ENCODE measurements around the gene CNKSR1.

The CNKSR1 gene

DNA sequence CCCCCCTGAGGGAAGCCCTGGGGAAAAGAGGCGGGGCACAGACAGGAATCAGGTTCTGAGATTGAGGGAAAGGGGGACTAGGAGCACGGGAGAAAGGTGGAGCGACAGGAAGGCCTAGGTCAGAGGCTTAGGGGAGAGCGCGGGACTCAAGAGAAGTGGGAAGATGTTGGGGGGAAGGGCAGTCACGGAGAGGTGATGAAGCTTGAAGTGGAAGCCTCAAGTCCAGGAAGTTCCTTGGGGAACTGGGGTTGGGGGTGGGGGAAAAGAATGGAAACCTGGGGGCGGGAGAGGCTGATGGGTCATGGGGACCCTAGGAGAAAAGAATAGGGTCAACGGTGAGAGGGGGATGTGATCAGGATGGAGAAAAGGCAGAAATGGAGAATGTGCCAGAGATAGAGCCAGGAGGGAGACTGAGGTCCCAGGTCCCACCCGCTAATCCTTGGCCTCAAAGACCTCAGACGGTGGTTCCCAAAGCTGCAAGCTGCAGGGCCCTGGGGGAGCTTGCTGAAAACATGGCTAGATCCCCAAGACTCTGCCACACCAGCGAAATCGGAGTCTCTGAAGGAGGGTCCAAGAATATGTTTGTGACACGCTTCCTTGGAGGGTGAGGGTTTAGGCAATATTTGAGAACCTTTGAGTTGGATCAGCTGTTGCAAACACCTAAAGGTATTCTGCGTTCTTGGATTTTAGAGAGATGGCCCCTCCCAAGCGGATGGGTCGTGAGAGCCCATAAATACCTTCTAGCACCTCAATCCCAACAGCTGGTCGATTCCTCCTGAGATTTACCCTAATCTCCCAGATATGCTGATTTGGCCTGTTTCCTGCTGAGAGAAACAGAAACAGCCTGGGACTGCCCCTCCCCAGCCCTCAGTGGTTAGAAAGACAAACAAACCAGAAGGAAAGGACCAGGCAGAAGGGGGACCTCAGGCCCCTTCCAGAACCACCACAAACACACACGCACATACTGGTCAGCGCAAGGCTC lies 12.1 kb upstream of the CNKSR1 start:
- no peak for DNase-seq (ENCODE audit: low spot score)
- Mint-ChIP-seq H3K4me1 (ENCODE audit: low read depth) (peaks cover 22% of the 10 kb centered on the region), H3K9me3 (no peaks in the 10 kb centered on the region), H3K27me3 (ENCODE audit: low read depth) (peaks cover 42% of the 10 kb centered on the region), H3K36me3 (ENCODE audit: low read depth) (no peaks in the 10 kb centered on the region), H3K27ac (no peak overlapping the region), H3K4me3 (peak overlapping the region; percentile 42)

DNA sequence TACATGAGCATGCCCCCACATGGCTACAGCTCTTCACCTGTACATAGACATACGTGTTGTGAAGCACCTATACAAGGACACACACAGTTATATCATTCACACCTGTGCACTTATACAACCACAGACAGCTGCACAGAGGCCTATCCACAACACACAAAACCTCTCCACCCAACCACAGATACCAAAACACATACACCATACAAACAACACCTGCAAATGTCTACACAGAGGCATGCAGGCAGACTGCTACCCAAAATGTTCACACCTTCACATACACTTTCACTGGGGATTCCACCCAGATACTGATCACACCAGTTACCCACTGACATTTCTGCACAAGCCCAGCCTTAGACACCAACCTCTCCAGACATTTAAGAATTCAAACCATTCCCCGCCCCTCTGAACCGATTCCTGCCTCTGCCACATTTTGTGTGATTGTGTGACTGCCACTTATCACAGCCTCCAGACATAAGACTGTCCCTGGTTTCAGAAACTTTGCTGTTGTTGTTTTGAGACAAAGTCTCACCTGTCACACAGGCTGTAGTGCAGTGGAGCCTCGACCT lies 10.5 kb upstream of the CNKSR1 start:
- no peaks in the 10 kb centered on the region for H3K9me3 Mint-ChIP-seq
- H3K4me3 Mint-ChIP-seq: no peak overlapping the region
- H3K4me1 Mint-ChIP-seq (ENCODE audit: low read depth): peaks cover 25% of the 10 kb centered on the region
- no peak overlapping the region for H3K27ac Mint-ChIP-seq
- peaks cover 31% of the 10 kb centered on the region for H3K27me3 Mint-ChIP-seq (ENCODE audit: low read depth)
- no peak for DNase-seq (ENCODE audit: low spot score)
- no peaks in the 10 kb centered on the region for H3K36me3 Mint-ChIP-seq (ENCODE audit: low read depth)

DNA sequence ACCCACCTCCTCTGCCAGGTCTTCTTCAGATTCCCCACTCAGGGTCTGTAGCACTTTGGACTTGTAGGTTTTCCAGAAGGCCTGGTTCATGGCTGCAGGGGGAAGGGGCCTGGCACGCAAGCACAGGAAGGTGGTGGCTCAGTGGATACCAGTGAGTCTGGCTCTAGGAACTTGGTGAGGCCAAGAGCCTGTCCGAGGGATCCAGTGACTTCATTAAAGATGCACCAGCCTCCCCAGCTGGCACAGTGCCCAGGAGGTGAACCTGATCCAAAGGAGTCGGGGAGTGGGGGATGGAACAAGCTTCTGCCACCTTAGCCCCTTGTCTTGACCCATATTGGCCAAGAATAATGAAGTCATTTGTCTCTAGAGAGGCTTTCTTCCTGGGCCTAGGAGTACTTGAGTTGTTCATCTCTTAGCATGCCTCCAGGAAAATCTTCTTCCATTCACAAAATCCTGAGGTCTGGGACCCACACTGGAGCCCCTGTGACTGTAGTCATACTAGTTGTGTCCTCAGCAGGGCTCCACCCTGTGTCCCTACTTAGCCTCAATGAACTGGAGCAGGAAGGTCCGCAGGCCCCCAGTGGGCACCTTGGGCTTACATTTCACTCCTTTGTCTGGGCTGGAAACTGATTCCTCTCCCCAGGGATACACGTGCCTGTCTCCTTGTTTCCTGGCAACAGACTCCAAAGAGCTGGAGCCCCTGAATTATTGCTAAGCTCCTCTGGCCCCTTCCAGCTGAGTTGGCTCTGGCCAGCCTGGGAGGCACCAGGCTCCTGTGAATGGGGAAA lies 8.7 kb upstream of the CNKSR1 start, which contains the start of gene C1orf232:
Gene C1orf232, minus strand, starts transcription at position 554 of the 788 bp plus-strand sequence. Its CDS starts 464 bp downstream, at position 90.
- Mint-ChIP-seq H3K4me1 (ENCODE audit: low read depth) (peaks cover 21% of the 10 kb centered on the region), H3K27ac (peak within 1 kb of the TSS; percentile 86), H3K9me3 (no peaks in the 10 kb centered on the region), H3K36me3 (ENCODE audit: low read depth) (no peaks in the 10 kb centered on the region), H3K27me3 (ENCODE audit: low read depth) (peaks cover 23% of the 10 kb centered on the region), H3K4me3 (peak within 1 kb of the TSS; percentile 90)
- no peak for DNase-seq (ENCODE audit: low spot score)

DNA sequence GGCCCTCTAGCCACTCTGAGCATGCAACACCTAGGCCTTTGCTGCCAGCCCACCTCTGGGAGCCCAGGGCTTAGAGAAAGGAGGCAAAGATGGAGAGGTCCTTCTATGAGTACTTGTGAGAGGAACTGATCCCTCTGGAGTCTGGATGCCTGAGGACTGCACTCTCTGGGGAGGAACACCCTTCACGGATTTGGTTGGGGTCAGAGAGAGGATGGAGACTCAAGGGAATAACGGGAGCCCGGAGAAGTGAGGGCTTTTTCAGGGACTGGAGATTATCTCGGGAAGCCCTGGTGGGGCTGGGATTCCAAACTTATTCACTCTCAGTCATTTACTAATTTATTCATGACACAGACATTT lies 8.1 kb upstream of the CNKSR1 start:
- Mint-ChIP-seq H3K4me1 (ENCODE audit: low read depth) (peaks cover 20% of the 10 kb centered on the region), H3K9me3 (no peaks in the 10 kb centered on the region), H3K27ac (peak overlapping the region; percentile 62), H3K27me3 (ENCODE audit: low read depth) (peaks cover 21% of the 10 kb centered on the region), H3K4me3 (peak overlapping the region; percentile 75), H3K36me3 (ENCODE audit: low read depth) (no peaks in the 10 kb centered on the region)
- no peak for DNase-seq (ENCODE audit: low spot score)

DNA sequence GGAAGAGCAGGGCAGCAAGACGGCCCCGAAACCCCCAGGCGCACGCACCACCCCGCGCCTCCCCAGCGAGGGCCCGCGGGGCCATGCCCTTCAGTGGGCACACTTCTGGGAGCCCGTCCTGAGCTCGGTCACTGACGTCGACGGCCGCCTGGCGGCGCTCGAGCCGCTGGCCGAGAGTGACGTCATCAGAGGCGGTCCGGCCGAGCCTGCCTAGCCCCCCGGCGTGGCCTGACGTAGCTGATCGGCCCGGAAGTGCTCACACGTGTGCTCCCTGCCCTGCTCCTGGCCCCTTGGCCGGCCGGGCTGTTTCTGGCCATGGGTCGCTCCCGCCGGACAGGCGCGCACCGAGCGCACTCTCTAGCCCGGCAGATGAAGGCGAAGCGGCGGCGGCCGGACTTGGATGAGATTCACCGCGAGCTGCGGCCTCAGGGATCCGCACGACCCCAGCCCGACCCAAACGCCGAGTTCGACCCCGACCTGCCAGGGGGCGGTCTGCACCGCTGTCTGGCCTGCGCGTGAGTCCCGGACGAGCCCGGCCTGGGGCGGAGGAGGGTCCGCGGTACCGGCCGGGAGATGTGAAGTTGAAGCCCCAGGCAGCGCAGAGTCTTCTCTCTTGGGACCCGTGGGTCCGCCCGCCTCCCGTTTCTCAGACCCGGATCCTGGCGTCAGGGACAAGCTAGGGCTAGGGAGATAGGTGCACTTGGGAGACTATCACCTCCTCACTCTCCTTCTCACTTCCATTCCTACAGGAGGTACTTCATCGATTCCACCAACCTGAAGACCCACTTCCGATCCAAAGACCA lies 7.4 kb upstream of the CNKSR1 start, which contains the start of gene ZNF593:
Gene ZNF593, plus strand, starts transcription at position 240 of the 803 bp plus-strand sequence. Its CDS starts 76 bp downstream, at position 316.
- peaks cover 20% of the 10 kb centered on the region for H3K4me1 Mint-ChIP-seq (ENCODE audit: low read depth)
- no peaks in the 10 kb centered on the region for H3K9me3 Mint-ChIP-seq
- H3K27me3 Mint-ChIP-seq (ENCODE audit: low read depth): peaks cover 18% of the 10 kb centered on the region
- DNase-seq (ENCODE audit: low spot score): peak; percentile 92
- H3K4me3 Mint-ChIP-seq: peak within 1 kb of the TSS; percentile 90
- peak within 1 kb of the TSS; percentile 86 for H3K27ac Mint-ChIP-seq
- H3K36me3 Mint-ChIP-seq (ENCODE audit: low read depth): no peaks in the 10 kb centered on the region

DNA sequence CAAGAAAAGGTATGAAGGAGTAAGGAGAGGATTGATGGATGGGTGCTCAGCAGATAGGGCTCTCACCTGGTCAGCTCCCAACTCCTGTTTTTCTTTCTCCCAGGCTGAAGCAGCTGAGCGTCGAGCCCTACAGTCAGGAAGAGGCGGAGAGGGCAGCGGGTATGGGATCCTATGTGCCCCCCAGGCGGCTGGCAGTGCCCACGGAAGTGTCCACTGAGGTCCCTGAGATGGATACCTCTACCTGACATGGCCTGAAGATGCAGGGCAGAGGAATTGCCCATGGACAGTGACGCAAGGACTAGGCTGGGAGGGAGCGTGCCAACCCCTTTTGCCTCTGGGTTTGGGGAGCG lies 6.8 kb upstream of the CNKSR1 start:
- Mint-ChIP-seq H3K4me3 (peak overlapping the region; percentile 90), H3K36me3 (ENCODE audit: low read depth) (no peaks in the 10 kb centered on the region), H3K9me3 (no peaks in the 10 kb centered on the region), H3K27me3 (ENCODE audit: low read depth) (peaks cover 12% of the 10 kb centered on the region), H3K27ac (peak overlapping the region; percentile 86), H3K4me1 (ENCODE audit: low read depth) (peaks cover 15% of the 10 kb centered on the region)
- no peak for DNase-seq (ENCODE audit: low spot score)

DNA sequence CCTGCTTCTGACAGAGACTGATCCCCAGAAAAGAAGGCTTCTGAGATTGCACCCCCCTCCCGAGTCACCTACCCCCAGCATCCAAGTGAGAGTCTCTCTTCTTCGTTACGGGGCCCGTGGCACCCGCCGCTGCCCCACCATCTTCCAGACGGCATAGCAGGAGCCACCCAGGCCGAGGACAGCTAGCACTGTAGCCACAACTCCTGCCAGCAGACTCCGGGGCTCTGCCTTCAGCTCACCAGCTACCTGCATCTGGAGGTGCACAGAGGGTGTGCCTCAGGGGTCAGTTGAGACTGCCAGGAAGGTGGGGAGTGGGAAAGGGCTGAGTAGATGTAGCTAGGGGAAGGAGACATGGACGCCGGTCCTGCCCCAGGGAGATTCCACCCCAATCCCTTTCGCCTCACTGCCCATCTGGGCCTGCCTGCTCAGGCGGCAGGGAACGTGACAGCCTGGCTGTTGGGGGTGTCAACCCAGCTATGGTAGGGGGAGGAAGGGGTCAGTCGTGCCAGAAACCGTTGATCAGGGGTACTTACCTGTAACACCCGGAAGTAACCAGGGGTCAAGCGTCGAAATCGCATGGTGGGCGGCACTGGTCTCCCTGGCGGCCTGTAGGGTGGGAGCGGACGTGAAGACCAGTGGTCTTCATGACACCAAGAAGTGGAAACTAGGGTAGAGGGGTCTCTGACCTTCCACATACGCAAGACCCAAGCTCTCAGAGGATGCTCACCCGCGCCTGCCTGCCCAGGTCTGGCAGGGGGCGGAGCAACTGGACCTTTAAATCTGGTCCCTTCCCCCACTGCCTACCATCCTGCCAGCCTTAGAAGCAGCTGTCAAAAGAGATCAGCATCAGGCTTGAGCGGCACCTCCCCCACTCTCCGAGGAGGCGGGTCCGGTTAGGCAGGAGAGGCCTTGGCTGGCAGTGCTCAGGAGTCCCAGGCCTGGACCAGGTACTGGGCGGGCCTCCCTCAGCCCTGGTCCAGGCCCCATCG lies 5.9 kb upstream of the CNKSR1 start, which contains the start of gene ZNF593OS:
Gene ZNF593OS, minus strand, starts transcription at position 749 of the 989 bp plus-strand sequence. Its CDS starts 171 bp downstream, at position 578.
- Mint-ChIP-seq H3K36me3 (ENCODE audit: low read depth) (no peaks in the 10 kb centered on the region), H3K4me1 (ENCODE audit: low read depth) (peaks cover 11% of the 10 kb centered on the region), H3K27me3 (ENCODE audit: low read depth) (peaks cover 5% of the 10 kb centered on the region), H3K27ac (peak within 1 kb of the TSS; percentile 68), H3K4me3 (peak within 1 kb of the TSS; percentile 90), H3K9me3 (no peaks in the 10 kb centered on the region)
- no peak for DNase-seq (ENCODE audit: low spot score)

DNA sequence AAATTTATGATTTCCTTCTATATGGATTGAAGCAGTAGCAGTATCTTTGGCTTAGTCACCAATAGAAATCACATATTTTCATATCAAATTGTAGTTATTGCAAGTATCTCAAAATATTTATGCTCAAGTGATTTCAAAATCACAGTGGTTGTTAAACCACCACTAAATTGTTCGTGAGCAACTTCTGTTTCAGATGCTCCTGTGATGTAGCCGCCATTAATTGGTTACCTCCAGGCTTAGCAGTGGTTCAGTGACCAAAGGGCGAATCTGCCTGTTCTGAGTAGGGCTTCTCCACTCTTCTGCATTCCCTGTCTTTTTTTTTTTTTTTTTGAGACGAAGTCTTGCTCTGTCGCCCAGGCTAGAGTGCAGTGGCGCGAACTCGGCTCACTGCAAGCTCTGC lies 1.9 kb upstream of the CNKSR1 start:
- Mint-ChIP-seq H3K4me1 (ENCODE audit: low read depth) (peaks cover 2% of the 10 kb centered on the region), H3K4me3 (no peak overlapping the region), H3K9me3 (no peaks in the 10 kb centered on the region), H3K27me3 (ENCODE audit: low read depth) (no peaks in the 10 kb centered on the region), H3K27ac (no peak overlapping the region), H3K36me3 (ENCODE audit: low read depth) (no peaks in the 10 kb centered on the region)
- no peak for DNase-seq (ENCODE audit: low spot score)

DNA sequence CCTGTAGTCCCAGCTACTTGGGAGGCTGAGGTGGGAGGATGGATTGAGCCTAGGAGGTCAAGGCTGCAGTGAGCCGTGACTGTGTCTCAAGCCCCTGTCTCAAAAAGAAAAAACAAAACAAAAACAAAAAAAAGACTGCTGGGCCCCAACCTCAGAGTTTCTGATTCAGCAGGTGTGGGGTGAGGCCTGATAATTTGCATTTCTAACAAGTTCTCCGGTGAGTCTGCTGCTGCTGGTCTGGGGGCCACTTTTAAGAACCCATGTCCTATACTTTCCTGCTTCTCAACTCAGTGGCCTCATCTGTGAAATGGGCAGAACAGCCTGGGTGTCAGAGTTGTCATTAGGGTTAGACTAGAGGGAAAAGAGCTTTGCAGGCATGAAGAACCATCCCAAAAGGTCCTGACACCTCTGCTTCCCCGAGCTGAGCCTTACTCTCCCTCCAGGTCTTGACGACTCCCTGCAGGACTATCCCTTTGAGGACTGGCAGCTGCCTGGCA lies 2.8 kb downstream of the CNKSR1 start:
- DNase-seq (ENCODE audit: low spot score): no peak
- no peak overlapping the region for H3K27ac Mint-ChIP-seq
- H3K4me1 Mint-ChIP-seq (ENCODE audit: low read depth): no peaks in the 10 kb centered on the region
- no peaks in the 10 kb centered on the region for H3K27me3 Mint-ChIP-seq (ENCODE audit: low read depth)
- H3K36me3 Mint-ChIP-seq (ENCODE audit: low read depth): no peaks in the 10 kb centered on the region
- H3K4me3 Mint-ChIP-seq: no peak overlapping the region
- H3K9me3 Mint-ChIP-seq: no peaks in the 10 kb centered on the region

DNA sequence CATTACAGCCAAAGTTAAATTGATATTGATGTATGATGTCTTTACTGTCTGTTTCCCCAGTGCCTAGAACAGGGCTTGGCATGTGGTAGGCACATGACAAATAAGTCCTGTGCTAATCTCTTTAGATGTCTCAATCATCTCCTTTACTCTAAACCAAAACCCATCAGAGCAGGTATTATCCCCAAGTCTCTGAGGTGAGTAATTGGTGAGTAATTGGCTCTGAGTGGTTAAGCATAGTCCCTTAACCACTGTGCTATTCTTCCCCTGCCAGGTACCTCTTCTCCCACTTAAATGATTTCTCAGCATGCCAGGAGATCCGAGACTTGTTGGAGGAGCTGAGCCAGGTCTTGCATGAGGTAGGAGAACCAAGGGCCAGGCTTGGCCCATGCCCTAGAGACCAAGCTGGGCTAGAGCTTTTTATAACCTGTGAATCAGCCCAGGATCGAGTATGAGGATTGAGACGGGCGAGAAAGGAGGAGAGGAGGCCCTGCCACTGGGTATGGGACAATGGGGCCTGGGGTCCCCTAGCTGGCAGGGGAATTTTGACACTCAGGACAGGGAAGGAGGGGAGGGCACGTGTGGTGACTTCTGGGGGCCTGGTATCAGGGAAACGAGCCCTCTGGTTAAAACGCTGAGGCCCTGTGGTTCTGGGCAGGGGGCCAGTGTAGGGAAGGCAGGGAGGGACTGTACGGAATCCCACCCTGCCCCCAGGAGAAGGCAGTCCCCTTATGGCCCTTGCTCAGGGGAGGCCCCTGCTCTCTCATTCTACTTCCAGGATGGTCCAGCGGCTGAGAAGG lies 4.5 kb downstream of the CNKSR1 start:
- H3K4me3 Mint-ChIP-seq: no peak overlapping the region
- no peaks in the 10 kb centered on the region for H3K9me3 Mint-ChIP-seq
- H3K4me1 Mint-ChIP-seq (ENCODE audit: low read depth): no peaks in the 10 kb centered on the region
- no peak overlapping the region for H3K27ac Mint-ChIP-seq
- no peaks in the 10 kb centered on the region for H3K27me3 Mint-ChIP-seq (ENCODE audit: low read depth)
- H3K36me3 Mint-ChIP-seq (ENCODE audit: low read depth): no peaks in the 10 kb centered on the region
- DNase-seq (ENCODE audit: low spot score): no peak

DNA sequence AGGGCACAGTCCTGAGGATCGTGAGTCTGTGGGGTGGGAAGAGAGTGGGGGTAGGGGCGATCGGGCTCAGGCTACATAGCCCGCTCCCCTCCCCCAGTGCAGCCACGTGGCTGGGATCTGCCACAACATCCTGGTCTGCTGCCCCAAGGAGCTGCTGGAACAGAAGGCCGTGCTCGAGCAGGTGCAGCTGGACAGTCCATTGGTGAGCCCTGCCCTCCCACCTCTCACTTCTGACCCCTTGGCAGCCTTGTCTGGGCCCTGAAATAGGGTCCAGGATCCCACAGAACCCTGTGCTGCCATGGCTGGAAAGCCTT lies 5.0 kb downstream of the CNKSR1 start:
- Mint-ChIP-seq H3K4me3 (no peak overlapping the region), H3K27ac (no peak overlapping the region), H3K27me3 (ENCODE audit: low read depth) (no peaks in the 10 kb centered on the region), H3K9me3 (no peaks in the 10 kb centered on the region), H3K36me3 (ENCODE audit: low read depth) (no peaks in the 10 kb centered on the region), H3K4me1 (ENCODE audit: low read depth) (no peaks in the 10 kb centered on the region)
- DNase-seq (ENCODE audit: low spot score): no peak

DNA sequence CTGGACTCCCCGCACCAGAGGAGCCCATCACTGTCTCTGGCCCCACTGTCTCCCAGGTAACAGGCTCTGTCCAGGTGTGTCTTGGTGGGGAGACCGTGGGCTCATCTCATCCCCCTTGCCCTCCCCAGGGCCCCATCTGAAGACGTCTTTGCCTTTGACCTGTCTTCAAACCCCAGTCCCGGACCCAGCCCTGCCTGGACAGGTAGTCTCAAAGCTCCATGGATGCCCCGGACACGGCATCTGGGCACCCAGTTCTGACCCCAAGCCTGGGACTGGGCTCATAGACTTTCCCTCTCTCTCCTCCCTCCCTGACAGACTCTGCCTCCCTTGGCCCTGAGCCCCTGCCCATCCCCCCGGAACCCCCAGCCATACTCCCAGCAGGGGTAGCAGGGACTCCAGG lies 6.8 kb downstream of the CNKSR1 start:
- no peak overlapping the region for H3K27ac Mint-ChIP-seq

More for the DNA sequence above, 6.8 kb downstream of the CNKSR1 start:
- H3K9me3 Mint-ChIP-seq: no peaks in the 10 kb centered on the region
- H3K4me1 Mint-ChIP-seq (ENCODE audit: low read depth): no peaks in the 10 kb centered on the region
- H3K36me3 Mint-ChIP-seq (ENCODE audit: low read depth): no peaks in the 10 kb centered on the region
- DNase-seq (ENCODE audit: low spot score): no peak
- H3K27me3 Mint-ChIP-seq (ENCODE audit: low read depth): no peaks in the 10 kb centered on the region
- no peak overlapping the region for H3K4me3 Mint-ChIP-seq

Data from T-helper 2 cell treated with Interferon-gamma antibody and Interleukin-4, amounts not matched to agents 5 μg/mL and 100 μg/mL, for 36 hours (primary cell).